NB4 (cell line): ENCODE measurements around the gene IGFL1.
A peak's percentile ranks its signal among the peaks of the same experiment; 100 is the strongest.
"Not testable (repeated sequence)": the region's sequence is repeated elsewhere in the genome, so short reads cannot be mapped to it uniquely, and the experiment has no call there.

Experiments used
- DNase-seq: peaks from one replicate; pipeline ENCODE4 v3.0.0; 2010; ENCODE audit warnings: low read depth
- H3K4me3 ChIP-seq: one replicate; pipeline ENCODE4 v1.5.1; 2011; ENCODE audit warnings: mild to moderate bottlenecking, low read depth, low read length, moderate library complexity
- CTCF ChIP-seq: IDR thresholded peaks from one replicate; pipeline ENCODE4 v1.5.1; 2012; ENCODE audit warnings: low read depth, low read length
- MAX ChIP-seq: IDR thresholded peaks from 2 replicates; pipeline ENCODE4 v1.6.1; 2011; ENCODE audit warnings: low read depth, low read length
- MYC ChIP-seq: IDR thresholded peaks from 2 replicates; pipeline ENCODE4 v1.6.1; 2011; ENCODE audit warnings: low read depth, low read length
- POLR2A ChIP-seq: IDR thresholded peaks from 2 replicates; pipeline ENCODE4 v1.6.1; 2011; ENCODE audit warnings: mild to moderate bottlenecking; ENCODE audit not compliant: insufficient read length; ENCODE audit errors: extremely low read depth

The IGFL1 gene

DNA sequence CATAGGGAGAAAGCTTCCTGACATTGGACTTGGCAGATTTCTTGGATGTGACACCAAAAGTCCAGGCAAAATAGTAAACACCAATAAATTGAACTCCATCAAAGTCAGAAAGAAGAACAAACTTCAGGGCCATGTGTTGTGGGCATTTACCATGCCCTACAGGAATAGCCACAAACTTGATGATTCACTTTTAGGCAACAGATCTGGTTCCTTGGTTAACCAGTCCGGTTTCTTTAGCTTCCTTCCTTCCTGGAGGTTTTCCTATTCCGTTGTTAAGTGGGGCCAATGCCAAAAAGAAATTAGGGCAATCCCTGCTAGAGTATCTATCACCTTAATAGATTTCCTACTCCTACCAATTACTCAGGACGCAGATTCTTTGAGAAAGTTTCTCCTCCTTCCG is 25.2 kb downstream of the IGFL1 start:
- no peak overlapping the region for H3K4me3 ChIP-seq
- DNase-seq, result peak; percentile 66
- TF ChIP-seq MYC (no peak), POLR2A (no peak), MAX (no peak), CTCF (no peak)

DNA sequence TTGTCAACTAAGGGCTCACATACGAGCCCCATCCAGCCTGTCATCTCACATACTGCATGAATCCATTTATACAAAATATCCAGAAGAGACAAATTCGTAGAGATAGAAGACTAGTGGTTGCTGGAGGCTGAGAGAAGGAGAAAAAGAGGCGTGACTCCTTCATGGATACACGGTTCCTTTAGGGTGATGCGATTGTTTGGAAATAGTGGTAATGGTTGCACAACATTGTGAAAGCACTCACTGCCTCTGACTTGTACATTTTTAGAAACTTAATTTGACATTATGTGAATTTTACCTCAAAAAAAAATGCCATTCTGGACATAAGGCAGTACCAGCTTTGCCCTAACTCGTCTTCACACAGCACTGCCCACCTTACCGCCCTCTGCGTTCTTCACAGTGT is 27.3 kb downstream of the IGFL1 start:
- TF ChIP-seq POLR2A (no peak), MYC (no peak), CTCF (no peak), MAX (no peak)
- H3K4me3 ChIP-seq, result no peak overlapping the region
- DNase-seq, result peak; percentile 76

DNA sequence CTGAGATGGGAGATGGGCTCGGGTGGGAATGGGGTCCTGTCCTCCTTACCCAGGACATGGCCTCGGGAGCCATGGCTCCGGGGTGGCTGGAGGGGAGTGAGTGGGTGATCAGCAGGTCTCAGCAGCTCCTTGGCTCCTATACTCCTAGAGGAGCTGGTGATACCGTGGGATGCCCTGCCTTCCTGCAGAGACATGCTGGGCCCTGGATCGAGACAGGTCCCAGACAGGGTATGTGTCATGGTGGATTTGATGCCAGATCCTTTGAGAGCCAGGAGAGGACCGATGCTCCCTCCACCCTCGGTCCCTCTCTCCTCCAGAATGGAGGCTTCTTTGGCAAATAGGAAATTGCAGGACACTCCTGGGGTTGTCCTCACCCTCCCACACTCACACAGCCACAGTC is 32.0 kb downstream of the IGFL1 start:
- not testable (repeated sequence) for DNase-seq, H3K4me3 ChIP-seq

DNA sequence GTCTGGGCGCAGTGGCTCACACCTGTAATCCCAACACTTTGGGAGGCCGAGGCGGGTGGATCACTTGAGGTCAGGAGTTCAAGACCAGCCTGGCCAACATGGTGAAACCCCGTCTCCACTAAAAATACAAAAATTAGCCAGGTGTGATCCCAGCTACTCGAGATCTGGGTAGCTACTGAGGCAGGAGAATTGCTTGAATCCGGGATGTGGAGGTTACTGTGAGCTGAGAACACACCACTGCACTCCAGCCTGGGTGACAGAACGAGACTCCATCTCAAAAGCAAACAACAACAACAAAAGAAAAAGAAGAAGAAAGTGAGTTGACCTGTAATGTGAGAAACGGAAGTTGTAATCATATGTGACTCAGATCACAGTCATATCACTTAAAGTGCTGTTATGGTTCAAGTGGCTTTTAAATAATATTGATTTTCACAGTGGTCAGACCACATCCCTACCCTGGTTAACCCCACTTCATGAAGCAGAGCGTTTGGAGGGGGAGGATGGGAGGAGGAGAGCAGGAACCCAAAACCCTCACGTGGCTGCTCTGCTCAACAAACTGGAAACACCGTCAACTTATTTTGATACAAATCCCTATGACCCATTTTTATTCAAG is 33.2 kb downstream of the IGFL1 start:
- TF ChIP-seq MYC, result peak; percentile 88
- peak; percentile 82 for TF ChIP-seq MAX
- DNase-seq, result peak; percentile 97
- H3K4me3 ChIP-seq, result not testable (repeated sequence)

- not testable (repeated sequence) for H3K4me3 ChIP-seq, DNase-seq
Measured at GRCh38 chr19:46264801-46265200, 35.3 kb downstream of the IGFL1 start.

DNA sequence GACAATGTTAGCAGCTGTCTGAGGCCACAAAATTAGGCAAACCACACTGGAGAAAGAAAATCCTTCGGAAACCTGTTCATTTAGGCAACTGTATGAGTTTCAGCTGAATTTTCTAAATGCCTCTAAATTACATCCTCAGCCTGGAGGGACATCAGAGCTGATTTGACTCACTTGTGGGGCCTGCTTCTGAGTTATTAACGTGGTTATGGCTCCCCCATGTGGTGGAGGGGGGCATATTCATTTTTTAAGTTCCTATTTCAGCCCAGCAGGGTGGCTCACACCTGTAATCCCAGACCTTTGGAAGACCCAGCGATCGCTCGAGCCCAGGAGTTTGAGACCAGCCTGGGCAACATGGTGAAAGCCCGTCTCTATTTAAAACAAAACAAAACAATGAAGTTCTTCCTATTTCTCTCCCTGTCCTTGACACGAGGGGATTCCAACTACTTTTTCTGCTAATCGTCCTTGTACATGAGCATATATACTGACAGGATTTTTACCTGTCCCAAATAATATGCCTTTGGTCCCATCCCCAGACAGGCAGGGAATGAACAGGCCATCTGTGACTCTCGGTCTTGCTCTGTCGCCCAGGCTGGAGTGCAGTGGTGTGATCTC is 35.8 kb downstream of the IGFL1 start:
- TF ChIP-seq CTCF (peak; percentile 96), MYC (0 out of 2 replicates have a peak, but pooled peaks have one; percentile 42), POLR2A (no peak), MAX (peak; percentile 61)
- no peak overlapping the region for H3K4me3 ChIP-seq
- peak; percentile 92 for DNase-seq

DNA sequence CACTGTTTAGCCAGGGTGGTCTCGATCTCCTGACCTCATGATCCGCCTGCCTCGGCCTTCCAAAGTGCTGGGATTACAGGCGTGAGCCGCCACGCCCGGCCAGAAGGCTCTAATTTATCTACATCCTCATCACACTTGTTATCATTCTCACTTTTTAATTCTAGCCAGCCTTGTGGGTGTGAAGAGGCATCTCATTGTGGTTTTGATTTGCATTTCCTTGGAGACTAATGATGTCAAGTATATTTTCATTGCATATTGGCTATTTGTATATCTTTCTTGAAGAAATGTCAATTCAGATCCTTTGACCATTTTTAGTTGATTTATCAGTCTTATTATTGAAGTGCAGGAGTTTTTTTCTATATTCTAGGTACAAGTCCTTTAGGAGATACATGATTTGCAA is 39.6 kb downstream of the IGFL1 start:
- H3K4me3 ChIP-seq, result no peak overlapping the region
- no peak for DNase-seq
- TF ChIP-seq POLR2A, result no peak
- TF ChIP-seq CTCF, result no peak
- TF ChIP-seq MYC, result no peak
- TF ChIP-seq MAX, result no peak
